Activated CD8-positive, alpha-beta T cell treated with anti-CD3 and anti-CD28 coated beads for 36 hours (primary cell): Measurements from ENCODE around the gene WDR3. TPM values are rescaled to one million over a fixed set of nuclear protein-coding genes. Genes with fewer than 3 reads are reported as not detected.
A peak's percentile ranks its signal among the peaks of the same experiment; 100 is the strongest.

Experiments
- ATAC-seq: fragments of 200-7000 bp; cut with Tn5 transposase; one replicate; pipeline ENCODE4 v1.10.0; 2021; ENCODE audit warnings: mild to moderate bottlenecking, moderate library complexity
- CTCF ChIA-PET: fragments of 350-600 bp; sonication (Branson Sonifier 250); formaldehyde crosslinking; loops from one replicate; lab custom pipeline; 2021; ENCODE audit warnings: antibody characterized with exemption; lab: Charles Lee
- POLR2A ChIA-PET: fragments of 350-600 bp; sonication (Branson Sonifier 250); formaldehyde crosslinking; loops from one replicate; lab custom pipeline; 2021; ENCODE audit warnings: antibody characterized with exemption; lab: Charles Lee
- DNase-seq: peaks from one replicate; pipeline ENCODE4 v3.0.0-alpha.2; 2020
- H3K27ac Mint-ChIP-seq: one replicate; pipeline ENCODE4 v1.8.0; 2021; ENCODE audit warnings: mild to moderate bottlenecking, mixed read lengths
- H3K27me3 Mint-ChIP-seq: one replicate; pipeline ENCODE4 v1.8.0; 2021; ENCODE audit warnings: mixed read lengths
- H3K36me3 Mint-ChIP-seq: one replicate; pipeline ENCODE4 v1.8.0; 2021; ENCODE audit warnings: low read depth, mixed read lengths
- H3K4me1 Mint-ChIP-seq: one replicate; pipeline ENCODE4 v1.8.0; 2021; ENCODE audit warnings: low read depth, mixed read lengths
- H3K4me3 Mint-ChIP-seq: one replicate; pipeline ENCODE4 v1.8.0; 2021; ENCODE audit warnings: mild to moderate bottlenecking, moderate library complexity, mixed read lengths
- H3K9me3 Mint-ChIP-seq: one replicate; pipeline ENCODE4 v1.8.0; 2021; ENCODE audit warnings: mixed read lengths
- CTCF ChIP-seq: fragments of 200-600 bp; IDR thresholded peaks from one replicate; pipeline ENCODE4 v1.8.0; 2022; ENCODE audit warnings: antibody characterized with exemption, mild to moderate bottlenecking
- intact Hi-C: fragments of 100-400 bp; cut with micrococcal nuclease; formaldehyde crosslinking; loops from one replicate; pipeline ENCODE4 v1.10.0; 2022
- total RNA-seq, 2 experiments: library from RNA; stranded (reverse); gene quantifications; one replicate each; pipeline ENCODE4 v1.2.3, GENCODE V29; 2021

WDR3 gene
- total RNA-seq, 2 experiments from 2014 or later = 61.6 to 63.0 TPM

- ChIA-PET CTCF (interaction anchor here (4.5 to 5.1 kb wide), 2 partner anchors 134 to 357 kb away, joined by 23 to 36 read pairs; no protein-coding TSS in a partner anchor), POLR2A (no interaction called here)
- Mint-ChIP-seq H3K27me3 (no peaks in the 10 kb centered on the region), H3K4me3 (no peak overlapping the region), H3K9me3 (no peaks in the 10 kb centered on the region), H3K27ac (no peak overlapping the region), H3K36me3 (peaks cover 8% of the 10 kb centered on the region), H3K4me1 (peaks cover 2% of the 10 kb centered on the region)
- ATAC-seq = no peak
- no peak for DNase-seq
- no peak for TF ChIP-seq CTCF
- intact Hi-C loops = loop anchor here (10.0 kb wide), 1 partner anchor 358 kb away; no protein-coding TSS in a partner anchor
Observed at GRCh38 chr1:117892512-117892911, 37.0 kb upstream of the WDR3 start.

- Mint-ChIP-seq H3K36me3 (peaks cover 9% of the 10 kb centered on the region), H3K4me1 (peaks cover 2% of the 10 kb centered on the region), H3K27me3 (no peaks in the 10 kb centered on the region), H3K27ac (no peak overlapping the region), H3K9me3 (no peaks in the 10 kb centered on the region), H3K4me3 (no peak overlapping the region)
- CTCF ChIA-PET = interaction anchor here (0.8 to 5.1 kb wide), 7 partner anchors 15 to 381 kb away, joined by 3 to 46 read pairs (median 18); no protein-coding TSS in a partner anchor
- TF ChIP-seq CTCF = no peak
- DNase-seq = no peak
- POLR2A ChIA-PET = no interaction called here
- intact Hi-C loops = loop anchor here (10.0 kb wide), 1 partner anchor 359 kb away; no protein-coding TSS in a partner anchor
- no peak for ATAC-seq
Observed at GRCh38 chr1:117894078-117894477, 35.5 kb upstream of the WDR3 start.

GRCh38 chr1:117895482-117896114, 33.9 kb upstream of the WDR3 start:
- TF ChIP-seq CTCF = peak; percentile 82
- H3K27ac Mint-ChIP-seq = no peak overlapping the region
- CTCF ChIA-PET = interaction anchor here (0.6 to 5.1 kb wide), 33 partner anchors 10 to 1913 kb away, joined by 3 to 46 read pairs (median 4); partner anchors contain the start of genes GDAP2 and WDR3
- peaks cover 2% of the 10 kb centered on the region for H3K4me1 Mint-ChIP-seq
- intact Hi-C loops = loop anchor here (10.0 kb wide), 1 partner anchor 361 kb away; no protein-coding TSS in a partner anchor
- H3K9me3 Mint-ChIP-seq = no peaks in the 10 kb centered on the region
- ATAC-seq (peak; percentile 88), DNase-seq (peak; percentile 85)
- H3K27me3 Mint-ChIP-seq = no peaks in the 10 kb centered on the region
- POLR2A ChIA-PET = interaction anchor here (0.6 kb wide), 1 partner anchor 383 kb away, joined by 3 read pairs; no protein-coding TSS in a partner anchor
- H3K36me3 Mint-ChIP-seq = peaks cover 13% of the 10 kb centered on the region
- H3K4me3 Mint-ChIP-seq = no peak overlapping the region

GRCh38 chr1:117897551-117897950, 32.0 kb upstream of the WDR3 start:
- no peak overlapping the region for H3K4me3 Mint-ChIP-seq
- H3K36me3 Mint-ChIP-seq = peaks cover 20% of the 10 kb centered on the region
- peaks cover 2% of the 10 kb centered on the region for H3K4me1 Mint-ChIP-seq
- CTCF ChIA-PET = interaction anchor here (1.3 to 5.1 kb wide), 2 partner anchors 143 to 362 kb away, joined by 4 to 36 read pairs; no protein-coding TSS in a partner anchor
- H3K27ac Mint-ChIP-seq = no peak overlapping the region
- H3K9me3 Mint-ChIP-seq = no peaks in the 10 kb centered on the region
- H3K27me3 Mint-ChIP-seq = no peaks in the 10 kb centered on the region
- POLR2A ChIA-PET = no interaction called here
- TF ChIP-seq CTCF = no peak
- DNase-seq (no peak), ATAC-seq (no peak)
- intact Hi-C loops = loop anchor here (10.0 kb wide), 1 partner anchor 363 kb away; no protein-coding TSS in a partner anchor

GRCh38 chr1:117899801-117900200, 29.7 kb upstream of the WDR3 start:
- TF ChIP-seq CTCF = no peak
- intact Hi-C loops = loop anchor here (10.0 kb wide), 1 partner anchor 365 kb away; no protein-coding TSS in a partner anchor
- Mint-ChIP-seq H3K4me3 (no peak overlapping the region), H3K36me3 (peaks cover 28% of the 10 kb centered on the region), H3K27ac (peak overlapping the region; percentile 65), H3K27me3 (no peaks in the 10 kb centered on the region), H3K4me1 (peaks cover 2% of the 10 kb centered on the region), H3K9me3 (no peaks in the 10 kb centered on the region)
- DNase-seq (no peak), ATAC-seq (no peak)
- ChIA-PET POLR2A (no interaction called here), CTCF (no interaction called here)
